Activated naive CD4-positive, alpha-beta T cell treated with anti-CD3 and anti-CD28 coated beads, Interleukin-2, amount 50 U/mL, for 24 hours (primary cell): ENCODE data around the gene SPRED3.

ENCODE experiments used
- H3K27ac Mint-ChIP-seq: one replicate; pipeline ENCODE4 v1.8.0; 2021; ENCODE audit warnings: mild to moderate bottlenecking, mixed read lengths
- H3K27me3 Mint-ChIP-seq: one replicate; pipeline ENCODE4 v1.8.0; 2021; ENCODE audit warnings: mixed read lengths
- H3K36me3 Mint-ChIP-seq: one replicate; pipeline ENCODE4 v1.8.0; 2021; ENCODE audit warnings: mixed read lengths
- H3K4me1 Mint-ChIP-seq: one replicate; pipeline ENCODE4 v1.8.0; 2021; ENCODE audit warnings: mixed read lengths
- H3K4me3 Mint-ChIP-seq: one replicate; pipeline ENCODE4 v1.8.0; 2021; ENCODE audit warnings: mild to moderate bottlenecking, mixed read lengths
- H3K9me3 Mint-ChIP-seq: one replicate; pipeline ENCODE4 v1.8.0; 2021; ENCODE audit warnings: mixed read lengths

The SPRED3 gene

DNA sequence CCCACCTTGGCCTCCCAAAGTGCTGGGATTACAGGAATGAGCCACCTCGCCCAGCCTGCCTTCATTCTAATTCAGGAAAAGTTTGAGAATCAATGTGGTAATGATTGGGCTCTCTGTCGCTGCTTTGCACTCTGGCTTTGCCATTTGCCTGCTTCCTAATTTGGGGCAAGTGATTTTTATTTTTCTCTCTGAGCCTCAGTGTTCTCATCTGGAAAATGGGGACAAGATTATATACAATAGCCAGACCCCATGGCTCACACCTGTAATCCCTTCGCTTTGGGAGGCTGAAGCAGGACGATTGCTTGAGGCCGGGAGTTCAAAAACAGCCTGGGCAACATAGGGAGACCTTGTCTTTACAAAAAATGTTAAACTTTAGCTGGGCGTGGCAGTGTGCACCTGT is 48.8 kb downstream of the SPRED3 start:
- Mint-ChIP-seq H3K36me3 (no peaks in the 10 kb centered on the region), H3K4me3 (no peak overlapping the region), H3K4me1 (peaks cover 10% of the 10 kb centered on the region), H3K27me3 (peaks cover 15% of the 10 kb centered on the region), H3K9me3 (no peaks in the 10 kb centered on the region), H3K27ac (no peak overlapping the region)

- Mint-ChIP-seq H3K4me1 (peaks cover 10% of the 10 kb centered on the region), H3K27me3 (peaks cover 15% of the 10 kb centered on the region), H3K36me3 (no peaks in the 10 kb centered on the region)
These were observed 49.4 kb downstream of the SPRED3 start for GRCh38 chr19:38437917-38438316.

DNA sequence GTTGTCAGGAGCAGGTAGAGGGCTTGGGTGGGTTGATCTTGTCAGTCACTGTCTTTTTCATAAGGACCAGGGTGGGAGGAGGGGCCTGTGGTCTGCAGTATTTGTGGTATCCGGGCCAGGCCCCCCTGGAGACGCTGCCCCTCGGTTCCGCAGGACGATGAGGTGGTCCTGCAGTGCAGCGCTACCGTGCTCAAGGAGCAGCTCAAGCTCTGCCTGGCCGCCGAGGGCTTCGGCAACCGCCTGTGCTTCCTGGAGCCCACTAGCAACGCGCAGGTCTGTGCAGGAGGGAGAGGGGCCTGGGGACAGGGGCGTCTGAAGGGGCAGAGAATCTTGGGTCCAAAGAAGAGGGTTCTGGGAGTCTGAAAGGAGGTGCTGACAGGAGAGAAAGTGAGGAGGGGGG is 52.1 kb downstream of the SPRED3 start:
- Mint-ChIP-seq H3K27ac (no peak overlapping the region), H3K36me3 (peaks cover 4% of the 10 kb centered on the region), H3K9me3 (no peaks in the 10 kb centered on the region), H3K4me1 (no peaks in the 10 kb centered on the region), H3K27me3 (peaks cover 7% of the 10 kb centered on the region), H3K4me3 (no peak overlapping the region)

More at GRCh38 chr19:38437917-38438316, 49.4 kb downstream of the SPRED3 start:
- Mint-ChIP-seq H3K4me3 (no peak overlapping the region), H3K9me3 (no peaks in the 10 kb centered on the region), H3K27ac (no peak overlapping the region)

GRCh38 chr19:38441657-38442348 is 53.3 kb downstream of the SPRED3 start:
- Mint-ChIP-seq H3K4me1 (no peaks in the 10 kb centered on the region), H3K27ac (no peak overlapping the region), H3K27me3 (peaks cover 5% of the 10 kb centered on the region)

GRCh38 chr19:38442736-38443135 is 54.2 kb downstream of the SPRED3 start:
- H3K27ac Mint-ChIP-seq: no peak overlapping the region
- H3K4me3 Mint-ChIP-seq: no peak overlapping the region
- H3K9me3 Mint-ChIP-seq: no peaks in the 10 kb centered on the region
- H3K4me1 Mint-ChIP-seq: no peaks in the 10 kb centered on the region
- peaks cover 4% of the 10 kb centered on the region for H3K36me3 Mint-ChIP-seq
- H3K27me3 Mint-ChIP-seq: peaks cover 5% of the 10 kb centered on the region

More at GRCh38 chr19:38441657-38442348, 53.3 kb downstream of the SPRED3 start:
- H3K36me3 Mint-ChIP-seq: peaks cover 4% of the 10 kb centered on the region
- no peak overlapping the region for H3K4me3 Mint-ChIP-seq
- no peaks in the 10 kb centered on the region for H3K9me3 Mint-ChIP-seq

DNA sequence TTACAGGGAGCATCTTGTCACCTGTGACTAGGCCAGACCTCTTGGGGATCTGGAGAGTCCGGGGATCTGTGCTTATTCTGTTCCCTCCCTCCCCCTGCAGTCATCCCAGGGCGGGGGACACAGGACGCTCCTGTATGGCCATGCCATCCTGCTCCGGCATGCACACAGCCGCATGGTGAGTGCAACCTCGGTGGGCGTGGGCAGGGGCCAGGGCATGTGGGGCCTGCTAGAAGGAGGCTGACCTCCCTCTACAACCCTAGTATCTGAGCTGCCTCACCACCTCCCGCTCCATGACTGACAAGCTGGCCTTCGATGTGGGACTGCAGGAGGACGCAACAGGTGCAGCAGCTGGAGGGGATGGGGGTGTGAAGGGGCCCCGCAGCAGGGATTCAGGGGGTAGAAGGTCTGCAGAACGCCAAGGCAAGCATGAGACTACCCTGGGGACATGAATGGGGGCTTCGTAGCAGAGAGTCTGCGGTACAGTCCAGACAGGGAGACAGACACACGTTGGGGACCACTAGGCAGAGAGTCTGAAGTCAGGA is 55.0 kb downstream of the SPRED3 start:
- no peaks in the 10 kb centered on the region for H3K9me3 Mint-ChIP-seq
- no peaks in the 10 kb centered on the region for H3K4me1 Mint-ChIP-seq
- peaks cover 1% of the 10 kb centered on the region for H3K27me3 Mint-ChIP-seq
- H3K27ac Mint-ChIP-seq: no peak overlapping the region
- H3K36me3 Mint-ChIP-seq: peaks cover 4% of the 10 kb centered on the region
- no peak overlapping the region for H3K4me3 Mint-ChIP-seq

- Mint-ChIP-seq H3K4me1 (no peaks in the 10 kb centered on the region), H3K4me3 (no peak overlapping the region), H3K27ac (no peak overlapping the region), H3K9me3 (no peaks in the 10 kb centered on the region), H3K27me3 (peaks cover 1% of the 10 kb centered on the region), H3K36me3 (peaks cover 4% of the 10 kb centered on the region)
These were observed 55.5 kb downstream of the SPRED3 start for GRCh38 chr19:38444026-38444425.

DNA sequence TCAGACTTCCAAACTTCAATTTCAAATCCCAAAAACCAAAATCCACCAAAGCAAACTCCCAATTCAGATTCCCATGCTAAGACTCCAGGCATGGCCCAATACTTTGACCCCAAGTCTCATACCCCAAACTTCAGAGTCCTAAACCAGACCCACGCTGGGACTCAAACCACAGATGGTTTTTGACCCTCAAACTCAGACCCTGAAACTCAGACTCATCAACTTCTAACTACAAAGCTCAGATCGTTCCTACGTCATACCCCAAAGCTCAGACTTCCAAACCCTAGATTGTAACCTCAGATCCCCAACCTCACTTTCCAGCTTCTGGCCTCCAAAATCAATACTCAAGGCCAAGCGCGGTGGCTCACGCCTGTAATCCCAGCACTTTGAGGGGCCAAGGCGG is 56.9 kb downstream of the SPRED3 start:
- peaks cover 1% of the 10 kb centered on the region for H3K27me3 Mint-ChIP-seq
- H3K27ac Mint-ChIP-seq: no peak overlapping the region
- no peak overlapping the region for H3K4me3 Mint-ChIP-seq
- H3K36me3 Mint-ChIP-seq: peaks cover 4% of the 10 kb centered on the region
- no peaks in the 10 kb centered on the region for H3K9me3 Mint-ChIP-seq
- H3K4me1 Mint-ChIP-seq: no peaks in the 10 kb centered on the region

DNA sequence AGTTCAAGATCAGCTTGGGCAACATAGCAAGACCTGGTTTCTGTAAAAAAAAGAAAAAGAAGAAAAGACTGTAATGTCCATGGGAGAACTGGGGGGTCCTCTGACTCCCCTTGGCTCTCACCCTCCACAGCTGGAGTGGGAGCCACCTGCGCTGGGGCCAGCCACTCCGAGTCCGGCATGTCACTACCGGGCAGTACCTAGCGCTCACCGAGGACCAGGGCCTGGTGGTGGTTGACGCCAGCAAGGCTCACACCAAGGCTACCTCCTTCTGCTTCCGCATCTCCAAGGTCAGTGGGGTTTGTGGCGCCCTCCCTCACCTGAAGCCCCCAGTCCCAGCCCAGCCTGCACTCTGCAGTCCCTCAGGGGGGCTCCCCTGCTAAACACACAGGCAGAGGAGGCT is 59.7 kb downstream of the SPRED3 start:
- no peaks in the 10 kb centered on the region for H3K27me3 Mint-ChIP-seq
- peaks cover 4% of the 10 kb centered on the region for H3K36me3 Mint-ChIP-seq
- no peak overlapping the region for H3K27ac Mint-ChIP-seq
- no peaks in the 10 kb centered on the region for H3K9me3 Mint-ChIP-seq
- no peak overlapping the region for H3K4me3 Mint-ChIP-seq
- no peaks in the 10 kb centered on the region for H3K4me1 Mint-ChIP-seq
